BE2C (cell line): ENCODE measurements around the gene ZNRF4.
"Not testable (repeated sequence)": the region's sequence is repeated elsewhere in the genome, so short reads cannot be mapped to it uniquely, and the experiment has no call there.

Experiments used
- DNase-seq: peaks from one replicate; pipeline ENCODE4 v3.0.0-alpha.2; 2020
- H3K27me3 ChIP-seq: fragments of 250-450 bp; sonication (Bioruptor Pico); 2 replicates; pipeline ENCODE4 v1.5.1; 2020; ENCODE audit warnings: mild to moderate bottlenecking
- H3K36me3 ChIP-seq: fragments of 250-450 bp; sonication (Bioruptor Pico); 2 replicates; pipeline ENCODE4 v1.5.1; 2020; ENCODE audit warnings: mild to moderate bottlenecking
- H3K4me1 ChIP-seq: fragments of 250-450 bp; sonication (Bioruptor Pico); 2 replicates; pipeline ENCODE4 v1.5.1; 2020
- H3K4me3 ChIP-seq: 2 replicates; pipeline ENCODE4 v1.5.1; 2011; ENCODE audit warnings: low read depth, low read length
- H3K9me3 ChIP-seq: fragments of 250-450 bp; sonication (Bioruptor Pico); 2 replicates; pipeline ENCODE4 v1.5.1; 2020
- CTCF ChIP-seq: IDR thresholded peaks from 2 replicates; pipeline ENCODE4 v1.5.1; 2012; ENCODE audit warnings: mild to moderate bottlenecking, low read depth, low read length

ZNRF4 gene

GRCh38 chr19:5434351-5434917 is 20.8 kb upstream of the ZNRF4 start:
- H3K4me1 ChIP-seq = no peaks in the 10 kb centered on the region
- no peak for DNase-seq
- H3K36me3 ChIP-seq = no peaks in the 10 kb centered on the region
- no peak for TF ChIP-seq CTCF
- no peak overlapping the region for H3K4me3 ChIP-seq
- no peaks in the 10 kb centered on the region for H3K9me3 ChIP-seq
- H3K27me3 ChIP-seq = no peaks in the 10 kb centered on the region

- H3K36me3 ChIP-seq = no peaks in the 10 kb centered on the region
- H3K4me3 ChIP-seq = no peak overlapping the region
- H3K9me3 ChIP-seq = no peaks in the 10 kb centered on the region
- no peaks in the 10 kb centered on the region for H3K4me1 ChIP-seq
- TF ChIP-seq CTCF = no peak
- no peaks in the 10 kb centered on the region for H3K27me3 ChIP-seq
- no peak for DNase-seq
Measured at GRCh38 chr19:5434970-5435641, 20.1 kb upstream of the ZNRF4 start.

GRCh38 chr19:5435642-5436017 is 19.6 kb upstream of the ZNRF4 start:
- Histone ChIP-seq H3K4me3 (no peak overlapping the region), H3K9me3 (no peaks in the 10 kb centered on the region), H3K4me1 (no peaks in the 10 kb centered on the region), H3K36me3 (no peaks in the 10 kb centered on the region), H3K27me3 (no peaks in the 10 kb centered on the region)
- DNase-seq = no peak
- no peak for TF ChIP-seq CTCF

GRCh38 chr19:5436106-5436947 is 18.9 kb upstream of the ZNRF4 start:
- H3K4me3 ChIP-seq = peak overlapping the region; percentile 73
- peak; percentile 95 for DNase-seq

GRCh38 chr19:5436948-5437306 is 18.3 kb upstream of the ZNRF4 start:
- no peak for DNase-seq
- Histone ChIP-seq H3K9me3 (no peaks in the 10 kb centered on the region), H3K4me3 (peak overlapping the region; percentile 73), H3K27me3 (no peaks in the 10 kb centered on the region), H3K4me1 (no peaks in the 10 kb centered on the region), H3K36me3 (no peaks in the 10 kb centered on the region)
- TF ChIP-seq CTCF = no peak

More at GRCh38 chr19:5436106-5436947, 18.9 kb upstream of the ZNRF4 start:
- Histone ChIP-seq H3K4me1 (no peaks in the 10 kb centered on the region), H3K36me3 (no peaks in the 10 kb centered on the region), H3K9me3 (no peaks in the 10 kb centered on the region), H3K27me3 (no peaks in the 10 kb centered on the region)
- TF ChIP-seq CTCF = no peak

GRCh38 chr19:5438756-5439155 is 16.5 kb upstream of the ZNRF4 start:
- not testable (repeated sequence) for H3K36me3 ChIP-seq, DNase-seq, H3K4me3 ChIP-seq, H3K4me1 ChIP-seq, H3K9me3 ChIP-seq, H3K27me3 ChIP-seq
